Activated CD8-positive, alpha-beta T cell treated with anti-CD3 and anti-CD28 coated beads for 36 hours (primary cell): ENCODE results near the gene CCDC38. TPM values are rescaled to one million over a fixed set of nuclear protein-coding genes. Genes with fewer than 3 reads are reported as not detected.

ENCODE experiments used
- ATAC-seq: fragments of 200-7000 bp; cut with Tn5 transposase; one replicate; pipeline ENCODE4 v1.10.0; 2021; ENCODE audit warnings: mild to moderate bottlenecking, moderate library complexity
- CTCF ChIA-PET: fragments of 350-600 bp; sonication (Branson Sonifier 250); formaldehyde crosslinking; loops from one replicate; lab custom pipeline; 2021; ENCODE audit warnings: antibody characterized with exemption; lab: Charles Lee
- POLR2A ChIA-PET: fragments of 350-600 bp; sonication (Branson Sonifier 250); formaldehyde crosslinking; loops from one replicate; lab custom pipeline; 2021; ENCODE audit warnings: antibody characterized with exemption; lab: Charles Lee
- DNase-seq: peaks from one replicate; pipeline ENCODE4 v3.0.0-alpha.2; 2020
- H3K27ac Mint-ChIP-seq: one replicate; pipeline ENCODE4 v1.8.0; 2021; ENCODE audit warnings: mild to moderate bottlenecking, mixed read lengths
- H3K27me3 Mint-ChIP-seq: one replicate; pipeline ENCODE4 v1.8.0; 2021; ENCODE audit warnings: mixed read lengths
- H3K36me3 Mint-ChIP-seq: one replicate; pipeline ENCODE4 v1.8.0; 2021; ENCODE audit warnings: low read depth, mixed read lengths
- H3K4me1 Mint-ChIP-seq: one replicate; pipeline ENCODE4 v1.8.0; 2021; ENCODE audit warnings: low read depth, mixed read lengths
- H3K4me3 Mint-ChIP-seq: one replicate; pipeline ENCODE4 v1.8.0; 2021; ENCODE audit warnings: mild to moderate bottlenecking, moderate library complexity, mixed read lengths
- H3K9me3 Mint-ChIP-seq: one replicate; pipeline ENCODE4 v1.8.0; 2021; ENCODE audit warnings: mixed read lengths
- CTCF ChIP-seq: fragments of 200-600 bp; IDR thresholded peaks from one replicate; pipeline ENCODE4 v1.8.0; 2022; ENCODE audit warnings: antibody characterized with exemption, mild to moderate bottlenecking
- intact Hi-C: fragments of 100-400 bp; cut with micrococcal nuclease; formaldehyde crosslinking; loops from one replicate; pipeline ENCODE4 v1.10.0; 2022
- total RNA-seq, 2 experiments: library from RNA; stranded (reverse); gene quantifications; one replicate each; pipeline ENCODE4 v1.2.3, GENCODE V29; 2021

The CCDC38 gene
- total RNA-seq, 2 experiments from 2014 or later, result 0.18 to 0.34 TPM

GRCh38 chr12:95859947-95860850 is 82.2 kb downstream of the CCDC38 start:
- Mint-ChIP-seq H3K4me1 (peaks cover 35% of the 10 kb centered on the region), H3K9me3 (no peaks in the 10 kb centered on the region), H3K36me3 (peaks cover 33% of the 10 kb centered on the region), H3K4me3 (peak overlapping the region; percentile 43), H3K27ac (no peak overlapping the region), H3K27me3 (peaks cover 3% of the 10 kb centered on the region)
- ChIA-PET POLR2A (interaction anchor here (0.8 to 2.1 kb wide), 2 partner anchors 14 to 82 kb away, joined by 3 to 10 read pairs; partner anchors contain the start of genes AMDHD1 and CCDC38), CTCF (interaction anchor here (0.9 to 1.9 kb wide), 3 partner anchors 10 to 138 kb away, joined by 3 to 6 read pairs (median 5); no protein-coding TSS in a partner anchor)
- no peak for TF ChIP-seq CTCF
- ATAC-seq (no peak), DNase-seq (no peak)
- intact Hi-C loops, result no loop called here

GRCh38 chr12:95859344-95859816 is 83.0 kb downstream of the CCDC38 start:
- intact Hi-C loops, result no loop called here
- H3K9me3 Mint-ChIP-seq, result no peaks in the 10 kb centered on the region
- H3K4me1 Mint-ChIP-seq, result peaks cover 35% of the 10 kb centered on the region
- no peak for TF ChIP-seq CTCF
- H3K27me3 Mint-ChIP-seq, result peaks cover 3% of the 10 kb centered on the region
- DNase-seq (peak; percentile 35), ATAC-seq (peak; percentile 34)
- POLR2A ChIA-PET, result interaction anchor here (0.8 to 2.1 kb wide), 2 partner anchors 69 to 83 kb away, joined by 3 to 10 read pairs; partner anchors contain the start of genes AMDHD1 and CCDC38
- peaks cover 31% of the 10 kb centered on the region for H3K36me3 Mint-ChIP-seq
- H3K4me3 Mint-ChIP-seq, result no peak overlapping the region
- H3K27ac Mint-ChIP-seq, result no peak overlapping the region
- CTCF ChIA-PET, result interaction anchor here (1.2 to 1.9 kb wide), 2 partner anchors 11 to 59 kb away, joined by 5 to 6 read pairs; no protein-coding TSS in a partner anchor

- peaks cover 31% of the 10 kb centered on the region for H3K4me1 Mint-ChIP-seq
- no peak within 1 kb of the TSS for H3K4me3 Mint-ChIP-seq
- peak; percentile 96 for DNase-seq
- H3K9me3 Mint-ChIP-seq, result no peaks in the 10 kb centered on the region
- ChIA-PET POLR2A (interaction anchor here (0.8 to 2.1 kb wide), 2 partner anchors 69 to 84 kb away, joined by 3 to 10 read pairs; partner anchors contain the start of genes AMDHD1 and CCDC38), CTCF (interaction anchor here (1.9 kb wide), 1 partner anchor 11 kb away, joined by 6 read pairs; no protein-coding TSS in a partner anchor)
- H3K36me3 Mint-ChIP-seq, result peaks cover 31% of the 10 kb centered on the region
- peak; percentile 96 for ATAC-seq
- H3K27me3 Mint-ChIP-seq, result peaks cover 3% of the 10 kb centered on the region
- intact Hi-C loops, result no loop called here
- no peak within 1 kb of the TSS for H3K27ac Mint-ChIP-seq
- TF ChIP-seq CTCF, result no peak
Measured at GRCh38 chr12:95858451-95859343, 83.7 kb downstream of the CCDC38 start, which contains the start of gene SNRPF. TSS of gene SNRPF (plus strand) at chr12:95858952. CDS start at chr12:95859074, 122 bp downstream.

GRCh38 chr12:95857799-95858198 is 84.6 kb downstream of the CCDC38 start:
- Mint-ChIP-seq H3K9me3 (no peaks in the 10 kb centered on the region), H3K27ac (no peak overlapping the region), H3K4me3 (no peak overlapping the region), H3K27me3 (peaks cover 3% of the 10 kb centered on the region), H3K4me1 (peaks cover 24% of the 10 kb centered on the region), H3K36me3 (peaks cover 23% of the 10 kb centered on the region)
- no peak for DNase-seq
- CTCF ChIA-PET, result interaction anchor here (1.3 kb wide), 1 partner anchor 12 kb away, joined by 3 read pairs; no protein-coding TSS in a partner anchor
- ATAC-seq, result no peak
- TF ChIP-seq CTCF, result no peak
- intact Hi-C loops, result no loop called here
- POLR2A ChIA-PET, result interaction anchor here (1.1 kb wide), 1 partner anchor 10 kb away, joined by 3 read pairs; no protein-coding TSS in a partner anchor
